GM13976 (cell line): ENCODE data around the gene FTH1.
A peak's percentile ranks its signal among the peaks of the same experiment; 100 is the strongest.

Source experiments
- DNase-seq: peaks from one replicate; pipeline ENCODE4 v3.0.0; 2012; ENCODE audit warnings: low spot score
- in situ Hi-C: fragments of 300-500 bp; cut with MboI; formaldehyde crosslinking; loops from one replicate; pipeline ENCODE4 v1.12.0; 2022; ENCODE audit warnings: low sequenced_read_pairs, mixed read lengths, inconsistent platforms; ENCODE audit not compliant: unreplicated experiment
- TF ChIP-seq, protein P1 (sequence below): IDR thresholded peaks from 2 replicates; pipeline ENCODE4 v1.5.1; 2012; ENCODE audit warnings: borderline replicate concordance, mild to moderate bottlenecking; ENCODE audit not compliant: insufficient read depth; ENCODE audit errors: extremely low read depth, missing control alignments, control extremely low read depth

Gene FTH1

DNA sequence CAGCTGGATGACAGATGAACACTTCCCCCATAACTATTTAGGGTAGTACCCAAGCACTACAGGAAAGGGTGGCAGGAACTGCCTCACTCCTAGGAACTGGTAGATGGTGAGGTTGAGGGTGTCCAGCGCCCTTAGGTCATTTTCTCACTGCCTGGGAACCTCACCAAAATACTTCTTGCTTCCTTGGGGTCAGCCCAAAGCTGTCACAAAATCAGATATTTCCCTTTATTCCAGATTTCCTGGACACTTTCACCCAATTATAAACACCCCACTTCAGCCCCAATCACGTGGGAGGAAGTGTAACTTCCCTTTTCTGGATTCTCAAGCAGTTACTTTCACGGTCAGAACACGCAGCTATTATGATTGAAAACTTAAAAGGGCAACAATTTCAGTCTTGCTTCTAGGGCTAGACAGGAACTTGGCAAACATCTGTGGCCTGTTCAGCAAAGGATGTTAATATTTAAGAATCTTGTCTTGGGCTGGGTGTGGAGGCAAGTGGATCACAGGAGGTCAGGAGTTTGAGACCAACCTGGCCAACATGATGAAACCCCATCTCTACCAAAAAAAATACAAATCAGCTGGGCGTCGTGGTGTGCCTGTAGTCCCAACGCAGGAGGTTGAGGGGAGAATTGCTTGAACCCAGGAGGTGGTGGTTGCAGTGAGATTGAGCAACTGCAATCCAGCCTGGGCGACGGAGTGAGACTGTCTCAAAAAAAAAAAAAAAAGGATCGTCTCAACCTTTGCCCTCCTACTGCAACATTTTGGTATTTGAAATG is 4.0 kb downstream of the FTH1 start:
- DNase-seq: no peak
- TF ChIP-seq, protein P1, sequence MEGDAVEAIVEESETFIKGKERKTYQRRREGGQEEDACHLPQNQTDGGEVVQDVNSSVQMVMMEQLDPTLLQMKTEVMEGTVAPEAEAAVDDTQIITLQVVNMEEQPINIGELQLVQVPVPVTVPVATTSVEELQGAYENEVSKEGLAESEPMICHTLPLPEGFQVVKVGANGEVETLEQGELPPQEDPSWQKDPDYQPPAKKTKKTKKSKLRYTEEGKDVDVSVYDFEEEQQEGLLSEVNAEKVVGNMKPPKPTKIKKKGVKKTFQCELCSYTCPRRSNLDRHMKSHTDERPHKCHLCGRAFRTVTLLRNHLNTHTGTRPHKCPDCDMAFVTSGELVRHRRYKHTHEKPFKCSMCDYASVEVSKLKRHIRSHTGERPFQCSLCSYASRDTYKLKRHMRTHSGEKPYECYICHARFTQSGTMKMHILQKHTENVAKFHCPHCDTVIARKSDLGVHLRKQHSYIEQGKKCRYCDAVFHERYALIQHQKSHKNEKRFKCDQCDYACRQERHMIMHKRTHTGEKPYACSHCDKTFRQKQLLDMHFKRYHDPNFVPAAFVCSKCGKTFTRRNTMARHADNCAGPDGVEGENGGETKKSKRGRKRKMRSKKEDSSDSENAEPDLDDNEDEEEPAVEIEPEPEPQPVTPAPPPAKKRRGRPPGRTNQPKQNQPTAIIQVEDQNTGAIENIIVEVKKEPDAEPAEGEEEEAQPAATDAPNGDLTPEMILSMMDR: no peak
- in situ Hi-C loops: loop anchor here (10.0 kb wide), 1 partner anchor 111 kb away; no protein-coding TSS in a partner anchor

DNA sequence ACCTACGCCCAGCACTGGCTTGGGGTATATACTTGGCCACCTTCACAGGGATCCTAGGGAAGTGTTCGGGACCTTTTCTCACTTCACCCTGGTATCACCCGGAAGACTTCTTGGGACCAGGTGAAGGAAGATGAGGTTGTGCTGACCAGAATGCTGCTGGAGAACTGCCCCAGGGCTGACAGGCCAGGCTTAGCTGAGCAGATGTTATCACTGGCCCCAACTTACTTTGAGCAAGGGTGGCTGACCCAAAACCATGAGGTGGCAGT is 4.5 kb downstream of the FTH1 start:
- in situ Hi-C loops: loop anchor here (10.0 kb wide), 1 partner anchor 112 kb away; no protein-coding TSS in a partner anchor
- TF ChIP-seq, protein P1: no peak
- DNase-seq: no peak

DNA sequence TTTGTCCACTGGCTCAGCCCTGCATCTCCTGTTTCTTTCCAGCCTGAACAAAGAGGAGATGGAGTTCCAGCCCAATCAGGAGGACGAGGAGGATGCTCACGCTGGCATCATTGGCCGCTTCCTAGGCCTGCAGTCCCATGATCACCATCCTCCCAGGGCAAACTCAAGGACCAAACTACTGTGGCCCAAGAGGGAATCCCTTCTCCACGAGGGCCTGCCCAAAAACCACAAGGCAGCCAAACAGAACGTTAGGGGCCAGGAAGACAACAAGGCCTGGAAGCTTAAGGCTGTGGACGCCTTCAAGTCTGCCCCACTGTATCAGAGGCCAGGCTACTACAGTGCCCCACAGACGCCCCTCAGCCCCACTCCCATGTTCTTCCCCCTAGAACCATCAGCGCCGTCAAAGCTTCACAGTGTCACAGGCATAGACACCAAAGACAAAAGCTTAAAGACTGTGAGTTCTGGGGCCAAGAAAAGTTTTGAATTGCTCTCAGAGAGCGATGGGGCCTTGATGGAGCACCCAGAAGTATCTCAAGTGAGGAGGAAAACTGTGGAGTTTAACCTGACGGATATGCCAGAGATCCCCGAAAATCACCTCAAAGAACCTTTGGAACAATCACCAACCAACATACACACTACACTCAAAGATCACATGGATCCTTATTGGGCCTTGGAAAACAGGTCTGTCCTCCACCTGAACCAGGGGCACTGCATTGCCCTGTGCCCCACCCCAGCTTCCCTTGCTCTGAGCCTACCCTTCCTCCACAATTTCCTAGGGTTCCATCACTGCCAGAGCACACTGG is 5.0 kb downstream of the FTH1 start:
- TF ChIP-seq, protein P1: no peak
- in situ Hi-C loops: loop anchor here (10.0 kb wide), 1 partner anchor 112 kb away; no protein-coding TSS in a partner anchor
- no peak for DNase-seq

DNA sequence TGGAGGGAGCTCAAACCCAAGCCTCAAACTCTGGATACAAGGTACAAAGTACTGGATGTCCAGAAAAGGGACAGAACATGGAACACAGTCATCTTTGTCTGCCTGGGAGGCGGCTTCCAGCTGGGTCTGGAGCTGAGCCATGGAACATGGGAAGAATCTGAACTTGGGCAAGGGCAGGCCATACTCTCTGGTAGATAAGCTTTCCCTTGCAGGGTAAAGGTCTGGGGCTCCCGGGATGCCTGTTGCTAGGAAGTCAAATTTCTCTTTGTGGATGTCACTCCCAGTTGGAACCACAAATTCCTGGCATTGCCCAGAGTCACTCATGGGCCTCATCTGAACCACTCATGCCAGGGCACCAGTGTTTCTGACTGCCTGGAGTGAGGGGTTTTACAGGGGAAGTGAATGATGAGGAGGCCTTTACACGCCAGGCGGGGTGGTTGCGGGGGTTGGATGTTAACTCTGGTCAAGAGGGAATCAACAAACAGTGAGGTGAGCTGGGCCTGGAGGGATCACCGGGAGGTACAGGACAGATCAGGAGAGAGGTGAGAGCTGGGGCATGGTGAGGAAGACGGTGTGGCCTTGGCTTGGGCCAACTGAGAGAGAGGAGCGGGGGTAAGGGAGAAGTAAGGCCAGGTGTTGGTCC is 5.7 kb downstream of the FTH1 start:
- peak; percentile 7 for DNase-seq

DNA sequence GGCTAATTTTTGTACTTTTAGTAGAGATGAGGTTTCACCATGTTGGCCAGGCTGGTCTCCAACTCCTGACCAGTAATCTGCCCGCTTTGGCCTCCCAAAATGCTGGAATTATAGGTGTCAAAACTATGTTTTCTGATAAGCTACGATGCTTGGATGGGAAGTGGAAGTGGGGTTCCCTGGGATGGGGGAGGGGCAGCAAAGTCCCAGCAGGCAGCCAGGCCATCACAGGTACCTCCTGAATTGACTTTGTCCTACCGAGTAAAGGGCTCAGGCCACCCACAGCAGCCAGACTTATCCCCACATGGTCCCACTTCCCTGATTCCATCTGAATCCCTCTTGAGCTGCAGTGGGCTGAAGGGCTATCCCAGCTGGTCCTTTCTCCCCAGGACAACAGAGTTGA is 6.9 kb downstream of the FTH1 start:
- TF ChIP-seq, protein P1: no peak
- in situ Hi-C loops: loop anchor here (10.0 kb wide), 1 partner anchor 114 kb away; no protein-coding TSS in a partner anchor
- DNase-seq: no peak

More for the DNA sequence above, 5.7 kb downstream of the FTH1 start:
- in situ Hi-C loops: loop anchor here (10.0 kb wide), 1 partner anchor 113 kb away; no protein-coding TSS in a partner anchor
- TF ChIP-seq, protein P1: no peak

DNA sequence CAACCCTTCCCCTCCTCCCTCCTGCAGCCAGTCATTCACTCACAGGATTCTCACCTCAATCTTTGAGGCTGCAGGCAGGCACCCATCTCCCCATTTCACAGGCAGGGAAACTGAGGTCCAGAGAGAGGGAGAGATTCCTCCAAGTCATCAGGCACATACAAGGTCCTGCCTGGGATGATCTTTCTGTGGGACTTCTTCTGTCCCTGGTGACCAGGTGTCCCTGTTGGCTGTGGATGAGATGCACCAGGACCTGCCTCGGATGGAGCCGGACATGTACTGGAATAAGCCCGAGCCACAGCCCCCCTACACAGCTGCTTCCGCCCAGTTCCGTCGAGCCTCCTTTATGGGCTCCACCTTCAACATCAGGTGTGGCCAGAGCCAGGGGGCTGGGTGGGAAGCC is 7.8 kb downstream of the FTH1 start:
- no peak for DNase-seq

More for the DNA sequence above, 7.8 kb downstream of the FTH1 start:
- TF ChIP-seq, protein P1: no peak
- in situ Hi-C loops: loop anchor here (10.0 kb wide), 1 partner anchor 115 kb away; no protein-coding TSS in a partner anchor
